Subcutaneous adipose tissue (tissue), 4 donors: Measurements from ENCODE around the gene APPBP2. TPM values are rescaled to one million over a fixed set of nuclear protein-coding genes. Genes with fewer than 3 reads are reported as not detected.

ENCODE experiments used
- total RNA-seq, 4 donors: library from RNA; depleted of rRNA; stranded (reverse); fragments of >200 nt; gene quantifications; one replicate each; pipeline ENCODE4 v1.1.0, GENCODE V29; 2016
- TF ChIP-seq, protein P1 (sequence below): fragments of 450-650 bp; IDR thresholded peaks from one replicate; pipeline ENCODE4 v1.5.1; 2016; ENCODE audit warnings: low read depth, mild to moderate bottlenecking, control low read depth, antibody characterized with exemption, moderate library complexity

The APPBP2 gene
- total RNA-seq, 4 donors from 2014 or later = 27.7 to 39.9 (median 36.3) TPM

DNA sequence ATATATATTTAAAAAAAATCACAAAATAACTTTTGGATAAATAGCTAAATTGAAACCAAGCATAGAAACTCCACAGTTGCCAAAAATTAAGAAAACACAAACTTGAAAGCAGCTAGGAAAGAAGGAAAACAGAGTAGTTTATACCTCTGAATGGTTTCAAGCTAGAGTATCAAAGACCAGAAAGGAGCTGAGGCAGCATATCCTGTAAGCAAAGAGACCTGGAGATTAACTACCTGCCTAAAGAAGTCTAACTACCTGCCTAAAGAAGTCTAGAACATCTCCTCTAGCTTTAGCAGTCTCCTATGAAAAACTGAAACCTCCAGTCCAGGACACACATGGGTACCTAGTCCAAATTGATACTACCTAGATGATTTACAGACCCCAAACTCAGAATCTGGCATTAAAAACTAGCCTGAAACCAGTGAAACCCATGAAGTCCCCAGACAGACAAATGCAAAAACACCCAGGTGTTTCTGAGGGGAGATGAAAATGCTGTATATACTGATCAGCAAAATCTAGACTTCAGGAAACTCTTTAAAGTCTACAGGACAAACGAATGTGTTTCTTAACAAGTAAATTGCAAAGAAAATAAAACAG is 17.6 kb downstream of the APPBP2 start:
- TF ChIP-seq, protein P1, sequence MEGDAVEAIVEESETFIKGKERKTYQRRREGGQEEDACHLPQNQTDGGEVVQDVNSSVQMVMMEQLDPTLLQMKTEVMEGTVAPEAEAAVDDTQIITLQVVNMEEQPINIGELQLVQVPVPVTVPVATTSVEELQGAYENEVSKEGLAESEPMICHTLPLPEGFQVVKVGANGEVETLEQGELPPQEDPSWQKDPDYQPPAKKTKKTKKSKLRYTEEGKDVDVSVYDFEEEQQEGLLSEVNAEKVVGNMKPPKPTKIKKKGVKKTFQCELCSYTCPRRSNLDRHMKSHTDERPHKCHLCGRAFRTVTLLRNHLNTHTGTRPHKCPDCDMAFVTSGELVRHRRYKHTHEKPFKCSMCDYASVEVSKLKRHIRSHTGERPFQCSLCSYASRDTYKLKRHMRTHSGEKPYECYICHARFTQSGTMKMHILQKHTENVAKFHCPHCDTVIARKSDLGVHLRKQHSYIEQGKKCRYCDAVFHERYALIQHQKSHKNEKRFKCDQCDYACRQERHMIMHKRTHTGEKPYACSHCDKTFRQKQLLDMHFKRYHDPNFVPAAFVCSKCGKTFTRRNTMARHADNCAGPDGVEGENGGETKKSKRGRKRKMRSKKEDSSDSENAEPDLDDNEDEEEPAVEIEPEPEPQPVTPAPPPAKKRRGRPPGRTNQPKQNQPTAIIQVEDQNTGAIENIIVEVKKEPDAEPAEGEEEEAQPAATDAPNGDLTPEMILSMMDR = no peak

DNA sequence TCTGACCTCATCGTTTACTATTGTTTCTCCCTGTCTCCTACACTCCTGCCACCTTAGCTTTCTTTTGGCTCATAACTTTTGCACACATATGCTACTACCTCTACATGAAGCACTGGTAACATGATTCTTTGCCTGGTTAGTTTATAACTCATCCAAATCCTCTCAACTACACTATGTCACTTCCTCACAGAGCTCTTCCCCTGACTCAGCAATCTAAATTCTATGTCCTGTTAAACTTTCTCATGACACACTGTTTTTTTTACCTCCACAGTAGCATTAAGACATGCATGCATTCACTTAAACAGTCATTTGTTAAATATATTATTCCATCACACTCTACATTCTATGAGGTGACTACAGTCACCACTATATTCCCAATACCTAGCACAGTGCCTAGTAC is 19.7 kb downstream of the APPBP2 start:
- TF ChIP-seq, protein P1 = no peak

DNA sequence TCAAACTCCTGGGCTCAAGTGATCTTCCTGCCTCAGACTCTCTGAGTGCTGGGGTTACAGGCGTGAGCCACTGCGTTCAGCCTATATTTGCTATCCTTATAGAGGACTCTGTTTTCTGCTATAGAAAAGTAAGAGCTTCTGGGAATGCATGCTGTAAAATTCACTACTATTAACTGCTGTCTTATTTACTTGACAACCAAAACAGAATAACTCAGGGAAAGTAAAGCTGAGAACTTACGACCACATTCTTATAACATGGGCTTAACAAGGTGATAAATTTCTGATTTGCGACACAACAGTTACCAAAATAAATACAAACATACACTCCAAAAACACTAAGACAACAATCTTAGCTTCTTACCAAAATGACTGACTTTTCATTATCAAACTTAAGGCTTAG is 23.9 kb downstream of the APPBP2 start:
- TF ChIP-seq, protein P1 = peak; percentile 27

DNA sequence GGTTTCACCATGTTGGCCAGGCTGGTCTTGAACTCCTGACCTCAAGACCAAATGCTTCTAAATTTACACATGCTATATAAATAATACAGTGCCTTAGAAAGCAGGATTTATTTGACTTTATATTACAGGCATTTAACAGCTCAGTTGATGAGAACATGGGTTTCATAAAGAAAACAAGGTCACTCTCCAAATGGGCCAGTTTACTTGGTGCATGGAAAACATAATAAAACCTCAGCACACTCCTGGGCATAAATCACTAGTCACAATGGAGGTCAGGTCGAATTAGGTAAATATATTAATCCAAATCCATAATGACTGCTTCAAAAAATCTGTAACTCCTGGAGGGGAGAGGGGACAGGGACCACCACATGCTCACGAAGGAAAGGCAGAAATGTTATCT is 24.5 kb downstream of the APPBP2 start:
- TF ChIP-seq, protein P1 = no peak

DNA sequence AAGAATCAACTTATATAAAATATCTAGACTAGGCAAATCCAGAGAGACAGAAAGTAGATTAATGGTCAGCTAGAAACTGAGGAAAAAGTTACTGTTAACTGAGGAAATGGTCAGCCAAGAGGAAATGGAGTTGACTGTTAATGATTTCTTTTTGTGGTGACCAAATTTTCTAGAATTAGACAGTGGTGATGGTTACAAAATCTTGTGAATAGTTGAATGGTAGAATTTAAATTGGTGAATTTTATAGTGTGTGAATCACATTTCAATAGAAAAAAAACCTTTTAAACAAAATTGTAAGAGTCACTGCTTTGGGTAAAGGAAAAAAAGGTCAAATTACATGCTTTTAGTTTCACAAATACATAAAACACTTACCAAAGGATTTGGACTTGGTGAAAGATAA is 30.0 kb downstream of the APPBP2 start:
- TF ChIP-seq, protein P1 = no peak

DNA sequence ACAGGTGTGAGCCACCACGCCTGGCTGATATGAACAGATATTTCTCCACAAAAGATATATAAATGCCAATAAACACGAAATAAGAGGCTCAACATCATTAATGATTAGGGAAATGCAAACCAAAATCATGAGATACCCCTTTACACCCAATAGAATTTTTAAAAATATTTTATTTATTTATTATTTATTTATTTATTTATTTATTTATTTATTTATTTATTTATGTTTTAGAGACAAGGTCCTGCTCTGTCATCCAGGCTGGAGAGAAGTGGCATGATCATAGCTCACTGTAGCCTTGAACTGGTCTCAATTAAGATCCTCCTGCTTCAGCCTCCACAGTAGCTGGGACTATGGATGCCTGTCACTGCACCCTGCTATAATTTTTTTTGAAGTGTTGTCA is 30.8 kb downstream of the APPBP2 start:
- TF ChIP-seq, protein P1 = no peak

DNA sequence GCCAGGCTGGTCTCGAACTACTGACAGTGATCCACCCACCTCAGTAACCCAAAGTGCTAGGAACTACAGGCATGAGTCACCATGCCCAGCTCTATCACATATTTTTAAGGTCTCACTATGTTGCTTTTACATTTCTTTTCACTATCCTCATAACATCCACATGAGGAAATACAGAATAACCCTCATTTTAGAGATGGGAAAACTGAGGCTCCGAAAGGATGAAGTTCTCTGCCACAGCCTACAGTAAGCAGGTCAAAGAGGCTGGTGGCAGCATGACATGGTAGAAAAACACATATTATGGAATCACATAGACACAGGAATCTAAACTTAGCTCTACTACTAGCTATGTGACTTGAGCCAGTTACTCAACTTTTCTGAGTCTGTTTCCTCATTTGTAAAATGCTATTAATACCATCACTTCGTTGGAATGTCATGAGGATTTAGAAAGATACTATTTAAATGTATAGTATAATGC is 32.2 kb downstream of the APPBP2 start:
- TF ChIP-seq, protein P1 = no peak
